Epithelial cell of esophagus (primary cell): ENCODE measurements around the gene PLCB1.

Source experiments
- DNase-seq: peaks from one replicate; pipeline ENCODE4 v3.0.0; 2010; ENCODE audit warnings: low read depth
- H3K4me3 ChIP-seq: 2 replicates; pipeline ENCODE4 v1.5.1; 2011; ENCODE audit warnings: mild to moderate bottlenecking, low read length, control low read depth
- CTCF ChIP-seq: IDR thresholded peaks from 2 replicates; pipeline ENCODE4 v1.5.1; 2011; ENCODE audit warnings: low read depth, mild to moderate bottlenecking, low read length, control low read depth, inconsistent platforms; ENCODE audit not compliant: insufficient read depth; ENCODE audit errors: missing control alignments

The PLCB1 gene

GRCh38 chr20:8522168-8522567 lies 390.1 kb downstream of the PLCB1 start:
- no peak overlapping the region for H3K4me3 ChIP-seq
- DNase-seq, result no peak
- TF ChIP-seq CTCF, result no peak

GRCh38 chr20:8523684-8524083 lies 391.6 kb downstream of the PLCB1 start:
- DNase-seq, result no peak
- TF ChIP-seq CTCF, result no peak
- H3K4me3 ChIP-seq, result no peak overlapping the region

GRCh38 chr20:8524101-8525016 lies 392.3 kb downstream of the PLCB1 start:
- no peak for DNase-seq
- no peak overlapping the region for H3K4me3 ChIP-seq
- no peak for TF ChIP-seq CTCF

- no peak for DNase-seq
- no peak for TF ChIP-seq CTCF
- H3K4me3 ChIP-seq, result no peak overlapping the region
Observed at GRCh38 chr20:8525017-8525343, 392.9 kb downstream of the PLCB1 start.

- TF ChIP-seq CTCF, result no peak
- no peak overlapping the region for H3K4me3 ChIP-seq
- DNase-seq, result no peak
Observed at GRCh38 chr20:8526610-8527009, 394.5 kb downstream of the PLCB1 start.

GRCh38 chr20:8527998-8528723 lies 396.1 kb downstream of the PLCB1 start:
- DNase-seq, result peak; percentile 34
- no peak overlapping the region for H3K4me3 ChIP-seq
- no peak for TF ChIP-seq CTCF
